ENCODE data around the gene PLEKHG3.
"Not testable (repeated sequence)": the region's sequence is repeated elsewhere in the genome, so short reads cannot be mapped to it uniquely, and the experiment has no call there.

Gene PLEKHG3

DNA sequence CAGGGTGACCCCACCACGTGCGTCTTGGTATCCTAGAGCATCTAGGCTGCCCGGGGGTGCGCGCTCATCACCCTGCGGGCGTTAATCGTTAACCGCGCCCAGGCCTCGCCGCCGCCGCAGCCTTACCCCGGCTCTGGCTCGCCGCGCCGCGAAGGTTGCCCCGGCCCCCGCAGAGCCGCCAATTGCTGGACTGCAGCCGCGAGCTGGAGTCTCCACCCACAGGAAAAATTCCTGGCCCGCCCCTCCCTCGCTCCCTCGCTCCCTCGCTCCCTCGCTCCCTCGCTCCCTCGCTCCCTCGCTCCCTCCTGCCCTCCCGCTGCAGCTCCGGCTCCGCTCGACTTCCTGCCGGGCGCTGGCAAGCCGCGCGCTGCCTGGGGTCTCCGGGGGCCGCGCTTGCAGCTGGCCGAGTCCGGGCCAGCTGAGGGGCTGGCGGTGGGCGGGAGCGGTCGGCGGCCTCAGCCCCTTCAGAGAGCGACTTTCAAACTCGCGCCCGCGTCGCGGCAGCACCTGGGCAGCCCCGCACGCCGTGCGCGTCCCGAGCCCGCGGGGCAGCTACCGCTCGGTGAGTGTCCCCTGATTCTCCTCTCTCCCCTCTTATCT is at the start of gene PLEKHG3:
TSS of gene PLEKHG3 (plus strand) at position 282 of the 600 bp plus-strand sequence. CDS start 23,208 bp downstream, outside the sequence.
- DNase-seq (ENCODE audit: low read depth) = no peak

DNA sequence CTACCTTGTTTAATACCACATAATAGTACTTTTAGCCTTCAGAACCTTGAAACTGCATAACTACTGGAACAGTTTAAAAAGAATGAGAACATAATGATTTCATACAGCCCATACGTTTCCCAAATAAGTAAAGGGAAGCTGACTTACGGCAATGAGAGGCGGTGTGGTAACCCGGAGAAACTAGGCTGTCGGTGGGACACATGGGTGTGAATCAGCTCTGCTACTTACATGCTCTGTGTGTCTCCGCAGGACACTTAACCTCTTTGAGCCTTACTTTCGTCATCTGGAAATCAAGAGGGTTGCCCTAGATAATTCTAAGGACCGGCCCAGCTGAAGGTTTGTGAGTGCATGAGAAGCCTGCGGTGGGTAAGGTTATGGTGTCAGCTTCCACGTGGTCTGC is 49.3 kb upstream of the PLEKHG3 start:
- DNase-seq (ENCODE audit: low read depth) = no peak

DNA sequence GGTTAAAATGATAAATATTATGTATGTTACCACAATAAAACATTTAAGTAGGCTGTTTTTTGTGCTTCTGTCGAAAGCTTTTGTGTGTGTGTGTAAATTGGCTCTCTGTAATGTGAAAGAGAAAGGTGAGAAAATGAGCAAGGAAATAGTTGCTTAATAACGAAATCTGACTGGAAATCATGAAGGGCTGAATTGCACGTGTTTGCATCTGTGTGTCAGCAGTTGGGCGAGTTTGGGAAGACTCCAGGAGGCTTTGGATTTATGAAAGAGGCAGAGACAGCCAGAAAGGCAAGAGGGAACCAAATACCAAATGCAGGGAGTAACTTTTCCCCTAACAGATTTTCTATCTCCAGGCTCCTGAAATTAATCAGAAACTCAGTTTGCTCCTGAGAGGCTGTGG is 47.2 kb upstream of the PLEKHG3 start:
- DNase-seq (ENCODE audit: low read depth) = no peak

DNA sequence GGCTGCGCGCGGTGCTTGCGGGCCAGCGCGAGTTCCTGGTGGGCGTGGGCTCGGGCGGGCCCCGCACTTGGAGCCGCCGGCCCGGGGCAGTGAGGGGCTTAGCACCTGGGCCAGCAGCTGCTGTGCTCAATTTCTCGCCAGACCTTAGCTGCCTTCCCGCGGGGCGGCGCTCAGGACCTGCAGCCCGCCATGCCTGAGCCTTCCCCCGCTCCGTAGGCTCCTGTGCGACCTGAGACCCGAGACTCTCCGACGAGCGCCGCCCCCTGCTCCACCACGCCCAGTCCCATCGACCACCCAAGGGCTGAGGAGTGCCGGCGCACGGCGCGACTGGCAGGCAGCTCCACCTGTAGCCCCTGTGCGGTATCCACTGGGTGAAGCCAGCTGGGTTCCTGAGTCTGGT is 46.0 kb upstream of the PLEKHG3 start:
- no peak for DNase-seq (ENCODE audit: low read depth)

DNA sequence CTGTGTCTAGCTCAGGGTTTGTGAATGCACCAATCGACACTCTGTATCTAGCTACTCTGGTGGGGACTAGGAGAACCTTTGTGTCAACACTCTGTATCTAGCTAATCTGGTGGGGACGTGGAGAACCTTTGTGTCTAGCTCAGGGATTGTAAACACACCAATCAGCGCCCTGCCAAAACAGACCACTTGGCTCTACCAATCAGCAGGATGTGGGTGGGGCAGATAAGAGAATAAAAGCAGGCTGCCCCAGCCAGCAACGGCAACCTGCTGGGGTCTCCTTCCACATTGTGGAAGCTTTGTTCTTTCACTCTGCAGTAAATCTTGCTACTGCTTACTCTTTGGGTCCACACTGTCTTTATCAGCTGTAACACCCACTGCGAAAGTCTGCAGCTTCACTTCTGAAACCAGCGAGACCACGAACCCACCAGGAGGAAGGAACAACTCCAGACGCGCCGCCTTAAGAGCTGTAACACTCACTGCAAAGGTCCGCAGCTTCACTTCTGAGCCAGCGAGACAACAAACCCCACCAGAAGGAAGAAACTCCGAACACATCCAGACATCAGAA is 45.4 kb upstream of the PLEKHG3 start:
- not testable (repeated sequence) for DNase-seq (ENCODE audit: low read depth)

DNA sequence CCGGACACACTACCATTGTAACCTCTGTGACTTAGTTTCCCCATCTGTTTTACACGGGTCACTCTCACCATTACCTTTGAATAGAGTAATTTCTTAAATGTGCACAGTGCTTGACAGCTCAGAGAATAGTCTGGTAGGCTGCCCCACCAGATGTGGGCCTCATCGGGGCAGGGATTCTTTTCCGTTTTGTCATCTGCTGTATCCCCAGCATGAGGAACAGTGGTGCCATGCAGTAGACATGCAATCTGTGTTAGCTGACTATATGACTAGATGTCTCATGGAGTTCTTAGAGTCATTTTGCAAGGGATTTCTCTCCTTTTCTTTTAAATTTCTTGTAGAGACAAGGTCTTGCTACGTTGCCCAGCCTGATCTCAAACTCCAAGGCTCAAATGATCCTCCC is 44.9 kb upstream of the PLEKHG3 start:
- DNase-seq (ENCODE audit: low read depth) = no peak

DNA sequence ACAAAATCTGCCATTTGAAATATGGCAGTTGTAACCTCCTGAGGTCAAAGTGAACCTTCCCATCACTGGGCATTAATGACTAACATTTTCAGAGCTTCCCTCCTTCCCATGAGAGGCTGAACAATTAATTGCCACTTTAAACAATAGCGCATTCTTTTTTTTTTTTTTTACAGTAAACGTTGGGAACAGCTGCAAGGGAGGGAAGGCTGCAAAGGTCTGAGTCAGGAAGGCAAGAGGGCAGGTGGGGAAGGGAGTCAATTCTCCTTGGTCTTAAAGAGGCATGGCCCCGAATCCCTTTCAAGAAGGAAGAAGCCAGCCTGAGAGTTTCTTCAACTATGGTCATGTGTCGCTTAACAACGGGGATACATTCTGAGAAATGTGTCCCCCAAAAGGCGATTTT is 41.0 kb upstream of the PLEKHG3 start:
- no peak for DNase-seq (ENCODE audit: low read depth)

DNA sequence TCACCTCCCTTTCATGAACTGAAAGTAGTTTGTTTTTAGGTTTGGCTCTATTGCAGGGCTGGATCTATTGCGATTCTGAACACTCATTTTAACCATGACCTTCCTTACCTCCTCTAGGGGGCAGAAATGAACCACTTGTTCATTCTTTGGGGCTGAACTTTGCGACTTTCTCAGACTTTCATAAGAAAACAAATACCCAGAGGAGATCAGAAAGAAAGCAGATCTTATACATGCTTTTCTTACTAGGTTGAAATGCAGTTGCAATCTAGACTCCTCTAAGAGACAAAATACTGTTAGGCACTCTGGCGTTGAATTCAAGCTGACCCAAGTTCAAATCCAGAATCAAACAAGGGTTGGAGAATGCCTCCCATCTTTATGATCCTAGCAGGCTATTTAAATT is 32.6 kb upstream of the PLEKHG3 start:
- DNase-seq (ENCODE audit: low read depth) = no peak

DNA sequence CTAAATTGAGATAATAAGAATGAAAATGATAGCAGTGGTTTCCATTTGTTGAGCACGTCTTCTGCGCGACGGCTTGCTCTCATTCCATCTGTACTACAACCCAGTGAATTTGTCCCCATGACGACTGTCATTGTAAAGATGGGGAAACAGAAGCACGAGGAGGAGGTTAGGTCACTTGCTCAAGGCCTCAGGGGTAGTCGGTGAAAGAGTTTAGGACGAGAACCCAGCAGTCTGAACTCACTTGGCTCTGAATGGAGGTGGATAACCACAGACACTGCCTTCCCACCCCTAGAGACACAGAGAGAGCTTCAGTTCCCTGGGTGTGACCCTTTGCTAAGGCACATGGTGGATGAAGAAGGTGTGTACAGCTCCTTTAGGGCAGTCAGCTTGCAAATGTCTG is 30.9 kb upstream of the PLEKHG3 start:
- DNase-seq (ENCODE audit: low read depth) = no peak

DNA sequence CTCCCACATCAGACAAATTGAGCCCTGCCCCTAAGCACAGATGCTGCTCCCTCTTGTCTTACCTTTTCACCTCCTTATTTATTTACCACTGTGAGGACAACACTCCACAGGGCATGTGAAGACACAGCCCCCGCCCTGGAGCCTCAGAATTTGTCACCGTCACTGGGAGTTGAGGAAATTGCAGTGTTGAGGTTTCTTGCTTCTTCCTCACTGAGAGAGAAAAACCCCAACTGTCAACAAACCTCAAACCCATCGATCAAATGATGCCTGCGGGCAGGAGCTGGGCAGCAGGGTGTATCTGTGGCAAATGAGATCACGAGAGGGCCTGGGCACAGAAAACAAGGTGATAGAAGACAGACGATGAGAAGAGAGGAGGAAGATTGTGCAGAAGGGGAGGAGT is 30.5 kb upstream of the PLEKHG3 start:
- no peak for DNase-seq (ENCODE audit: low read depth)

DNA sequence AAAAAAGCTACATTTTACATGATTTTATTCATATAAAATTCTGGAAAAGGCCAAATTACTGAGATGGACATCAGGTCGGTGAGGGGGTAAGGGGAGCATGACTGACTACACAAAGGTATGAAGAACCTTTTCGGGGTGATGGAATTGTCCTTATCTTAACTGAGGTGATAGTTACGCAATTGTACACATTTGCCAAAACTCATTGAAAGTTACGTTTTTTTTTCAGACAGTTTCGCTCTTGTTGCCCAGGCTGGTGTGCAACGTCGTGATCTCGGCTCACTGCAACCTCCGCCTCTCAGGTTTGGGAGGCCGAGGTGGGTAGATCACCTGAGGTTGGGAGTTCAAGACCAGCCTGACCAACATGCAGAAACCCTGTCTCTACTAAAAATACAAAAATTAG is 29.4 kb upstream of the PLEKHG3 start:
- no peak for DNase-seq (ENCODE audit: low read depth)

DNA sequence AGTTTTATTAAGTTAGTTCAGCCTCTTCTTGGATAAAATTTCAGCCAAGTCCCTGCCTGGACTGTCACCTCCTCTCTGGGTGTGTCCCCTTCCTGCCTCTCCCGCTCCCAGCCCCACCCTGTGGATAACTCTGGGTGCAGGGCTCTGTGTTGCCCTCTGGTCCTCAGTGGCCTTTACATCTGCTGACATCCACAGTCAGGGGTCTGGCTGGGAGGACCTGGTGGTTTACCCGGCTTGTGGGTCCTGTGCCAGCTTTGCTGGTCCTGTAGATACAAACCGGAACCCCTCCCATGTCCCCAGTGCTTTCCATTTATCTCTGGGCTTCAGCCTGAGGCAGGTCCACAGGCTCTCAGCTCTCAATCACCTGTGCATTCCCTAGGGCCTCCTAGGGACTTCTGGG is 28.9 kb upstream of the PLEKHG3 start:
- DNase-seq (ENCODE audit: low read depth) = no peak

DNA sequence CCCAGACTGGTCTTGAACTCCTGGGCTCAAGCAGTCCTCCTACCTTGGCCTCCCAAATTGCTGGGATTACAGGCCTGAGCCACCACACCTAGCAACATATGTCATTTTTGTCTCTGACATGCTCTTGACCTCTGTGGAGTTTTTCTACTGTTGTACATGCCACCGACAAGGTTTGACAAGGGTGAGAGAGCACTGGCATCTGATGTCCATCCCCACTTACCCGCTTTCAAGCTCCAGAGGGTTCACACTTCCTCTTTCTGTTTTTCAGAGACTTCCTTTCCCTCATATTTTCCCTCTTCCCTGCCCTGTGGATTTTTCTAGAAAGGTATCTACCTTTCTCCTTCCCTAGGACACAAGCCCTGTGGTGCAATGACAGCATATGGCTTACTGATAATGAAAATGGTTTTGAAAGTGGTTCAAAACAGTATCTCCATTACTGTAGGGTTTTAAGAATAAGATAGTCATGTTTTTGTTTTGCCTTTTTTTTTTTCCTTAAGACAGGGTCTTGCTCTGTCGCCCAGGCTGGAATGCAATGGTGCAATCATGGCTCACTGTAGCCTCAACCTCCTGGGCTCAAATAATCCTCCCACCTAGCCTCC is 27.7 kb upstream of the PLEKHG3 start:
- DNase-seq (ENCODE audit: low read depth) = no peak

DNA sequence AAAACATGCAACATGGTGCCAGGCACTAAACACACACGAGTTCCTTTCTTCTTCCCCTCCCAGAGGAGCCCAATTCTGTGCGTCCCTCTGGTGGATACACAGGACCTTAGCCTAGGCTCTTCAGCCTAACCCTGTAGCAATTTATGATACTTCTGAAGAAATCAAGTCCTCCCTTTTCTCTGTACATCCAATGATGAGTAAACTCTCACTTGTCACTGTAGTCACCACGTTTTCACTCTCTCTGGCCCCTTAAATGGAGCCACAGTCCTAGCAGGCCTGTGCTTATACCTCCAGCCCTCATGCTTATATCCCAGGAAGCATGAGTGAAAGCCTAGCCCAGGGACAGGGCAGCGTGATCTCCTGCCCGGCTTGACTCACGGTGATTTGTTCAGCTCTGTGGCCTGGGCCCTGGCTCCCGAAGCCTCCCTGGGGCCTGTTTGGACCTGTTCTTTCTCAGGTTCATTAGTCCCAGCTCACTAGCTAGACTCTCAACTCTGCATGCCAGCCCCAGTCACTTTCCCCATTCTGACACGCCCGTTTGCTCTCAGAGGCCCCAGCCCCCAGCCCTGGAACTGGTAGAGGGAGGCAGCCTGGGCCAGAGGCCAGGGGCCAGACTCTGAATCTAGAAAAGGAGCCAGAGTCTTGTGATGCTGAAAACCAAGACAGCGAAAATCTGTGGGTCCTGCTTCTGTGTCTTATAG is 24.1 kb upstream of the PLEKHG3 start:
- DNase-seq (ENCODE audit: low read depth) = no peak

DNA sequence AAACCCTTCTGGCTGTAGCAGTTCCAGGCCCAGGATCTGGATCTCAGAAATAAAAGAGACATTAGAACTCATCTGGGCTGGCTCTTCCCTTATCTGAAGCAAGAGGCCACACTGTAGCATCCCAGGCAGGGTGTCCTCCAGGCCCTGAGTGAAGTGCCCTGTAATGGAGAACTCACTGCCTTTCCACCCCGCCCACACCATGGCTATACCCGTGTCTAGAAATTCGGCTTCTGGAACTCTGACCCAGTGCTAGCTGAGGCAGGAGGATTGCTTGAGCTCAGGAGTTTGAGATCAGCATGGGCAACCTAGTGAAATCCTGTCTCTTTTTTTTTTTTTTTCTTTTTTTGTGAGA is 23.5 kb upstream of the PLEKHG3 start:
- DNase-seq (ENCODE audit: low read depth) = no peak

DNA sequence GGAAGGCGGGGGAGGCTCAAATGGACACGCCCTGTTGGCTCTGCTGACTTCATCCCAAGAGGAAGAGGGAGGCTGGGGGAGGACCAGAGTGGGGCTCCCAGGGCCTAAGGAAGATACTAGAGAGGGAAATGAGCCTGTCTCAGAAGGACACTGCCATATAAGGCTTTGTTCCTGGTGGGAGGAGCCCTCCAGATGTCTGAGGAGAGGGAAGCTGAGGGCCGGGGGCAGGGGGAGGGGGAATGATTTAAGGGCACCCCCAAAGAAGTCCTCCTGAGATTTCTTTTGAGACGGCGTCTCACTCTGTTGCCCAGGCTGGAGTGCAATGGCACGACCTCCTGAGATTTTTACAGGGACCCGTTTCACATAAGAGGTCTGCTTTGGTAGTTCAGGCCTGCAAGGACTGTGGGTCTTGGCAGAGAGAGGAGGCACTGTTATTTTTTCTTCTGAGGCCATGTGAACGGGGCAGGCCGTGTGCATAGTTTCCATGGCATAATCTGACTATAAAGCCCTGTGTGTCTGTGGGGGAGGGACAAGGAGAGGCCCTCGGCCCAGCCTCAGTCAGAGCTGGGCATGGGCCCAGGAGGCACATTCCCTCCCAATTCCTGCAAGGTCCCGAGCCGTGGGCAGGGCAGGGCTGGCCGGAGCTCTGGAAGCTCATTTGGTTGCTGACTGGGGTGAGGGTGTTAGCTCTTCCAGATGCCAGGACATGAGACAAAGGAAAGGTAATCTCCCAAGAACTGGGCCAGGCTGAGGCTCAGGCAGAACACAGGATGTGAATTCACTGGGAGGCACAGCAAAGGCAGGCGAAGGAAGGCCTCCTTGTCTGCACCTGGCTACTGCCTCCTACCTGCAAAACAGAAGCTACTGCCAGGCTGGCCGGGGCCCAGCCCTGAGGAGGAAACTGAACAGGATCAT is 22.2 kb upstream of the PLEKHG3 start:
- no peak for DNase-seq (ENCODE audit: low read depth)

DNA sequence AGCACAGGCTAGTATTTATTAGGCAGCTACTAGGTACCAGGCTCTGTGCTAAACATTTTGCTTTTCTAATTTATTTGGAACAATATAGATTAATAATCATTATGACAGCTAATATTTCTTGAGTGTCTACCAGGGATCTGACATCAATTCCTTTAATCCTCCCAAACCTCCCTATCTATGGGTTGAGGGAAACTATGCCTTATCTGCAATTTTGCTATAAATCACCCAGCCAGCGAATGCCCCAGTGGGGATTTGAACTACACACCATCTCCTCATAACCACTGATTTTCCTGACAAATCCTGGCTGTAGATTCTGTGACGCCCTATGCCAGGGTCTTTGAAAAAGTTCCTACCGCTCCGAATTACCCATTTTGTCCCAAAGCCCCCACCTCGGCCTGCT is 21.4 kb upstream of the PLEKHG3 start:
- DNase-seq (ENCODE audit: low read depth) = no peak

DNA sequence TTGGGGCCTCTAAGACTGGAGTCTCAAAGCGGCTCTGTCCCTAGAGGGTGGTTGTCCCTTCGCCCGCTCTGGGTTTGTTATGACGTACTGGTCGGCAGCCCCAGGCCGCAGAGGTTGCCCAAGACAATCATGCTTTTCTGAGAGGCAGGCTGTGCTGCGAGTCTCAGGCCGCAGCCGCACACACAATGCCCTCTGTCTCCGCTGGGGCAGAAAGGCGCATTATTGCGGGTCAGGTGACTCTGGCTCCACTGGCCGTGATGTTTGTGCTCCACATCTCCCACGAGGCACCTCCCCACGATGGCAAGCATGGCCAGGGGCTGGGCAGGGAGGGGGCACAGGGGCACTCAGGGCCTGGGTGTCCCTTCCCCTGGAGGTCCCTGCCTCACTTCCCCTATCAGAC is 21.0 kb upstream of the PLEKHG3 start:
- DNase-seq (ENCODE audit: low read depth) = no peak

DNA sequence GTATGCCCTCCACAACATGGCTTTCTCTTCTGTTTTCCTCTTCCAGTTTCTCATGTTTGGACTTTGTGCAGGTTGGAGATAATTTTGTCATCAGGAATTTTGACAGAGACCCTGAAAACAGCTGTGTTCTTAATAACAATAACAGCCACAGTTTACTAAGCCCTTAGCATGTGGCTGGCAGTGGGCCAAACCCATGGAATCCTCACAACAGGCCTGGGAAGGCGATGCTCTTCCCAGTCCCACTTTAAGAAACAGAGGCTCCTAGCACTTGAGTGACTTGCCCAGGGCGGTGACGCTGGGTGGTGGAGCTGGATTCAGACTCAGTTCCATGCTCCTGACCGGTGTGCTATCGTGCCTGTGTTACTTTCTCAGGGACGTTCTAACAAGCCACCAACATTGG is 20.1 kb upstream of the PLEKHG3 start:
- DNase-seq (ENCODE audit: low read depth) = no peak

DNA sequence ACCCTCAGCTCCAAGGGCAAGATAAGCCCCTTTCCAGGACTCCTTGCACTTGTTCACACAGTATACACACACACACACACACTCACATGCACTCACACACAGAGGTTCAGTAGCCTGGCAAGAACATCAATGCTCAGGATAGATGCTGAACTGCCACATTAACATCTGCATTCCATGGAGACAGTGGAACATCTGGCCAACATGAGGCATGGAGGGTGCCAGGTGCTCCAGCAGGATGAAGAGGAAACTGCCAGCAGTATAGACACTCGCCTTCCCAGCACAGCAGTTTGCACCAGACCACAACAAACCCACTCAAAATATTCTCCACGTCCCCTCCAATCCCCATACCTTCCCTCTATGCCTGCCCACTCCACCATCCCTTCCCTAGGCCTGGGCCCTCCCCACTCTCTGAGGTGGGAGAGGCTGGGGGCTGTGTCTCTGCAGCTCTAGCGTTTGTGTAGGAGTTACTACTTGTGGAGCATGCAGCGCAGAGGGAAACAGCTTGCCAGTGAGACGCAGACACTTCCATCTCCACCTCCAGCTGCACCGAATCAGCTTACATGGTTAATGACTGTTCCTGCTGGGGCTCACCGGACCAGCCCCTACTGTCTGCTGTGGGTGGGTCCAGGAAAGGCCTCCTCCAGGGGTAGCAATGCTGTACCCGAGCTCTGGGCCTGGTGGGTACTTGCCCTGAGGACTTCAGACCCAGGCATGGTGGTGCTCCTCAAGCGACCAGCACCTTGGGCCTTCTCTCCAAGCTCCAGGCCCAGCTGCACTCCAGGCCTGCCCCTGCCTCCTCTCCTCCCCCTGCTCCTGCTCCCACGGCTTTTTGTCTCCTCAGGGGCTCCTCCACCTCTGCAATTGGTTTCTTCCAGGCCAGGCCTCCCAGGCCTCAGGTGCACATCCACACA is 18.6 kb upstream of the PLEKHG3 start:
- no peak for DNase-seq (ENCODE audit: low read depth)

DNA sequence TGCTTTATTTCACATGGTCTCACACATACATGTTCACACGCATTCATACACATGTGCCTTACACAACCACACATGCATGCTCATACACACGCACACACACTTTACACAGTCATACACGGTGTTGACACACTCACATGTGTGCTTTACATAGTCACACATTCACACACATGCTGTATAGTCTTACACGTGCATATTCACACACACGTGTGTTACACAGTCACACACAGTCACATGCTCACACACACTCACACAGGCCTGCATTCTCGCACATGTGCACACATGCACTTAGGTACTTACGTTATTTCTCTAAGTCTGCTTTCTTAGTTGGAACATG is 18.0 kb upstream of the PLEKHG3 start:
- no peak for DNase-seq (ENCODE audit: low read depth)

DNA sequence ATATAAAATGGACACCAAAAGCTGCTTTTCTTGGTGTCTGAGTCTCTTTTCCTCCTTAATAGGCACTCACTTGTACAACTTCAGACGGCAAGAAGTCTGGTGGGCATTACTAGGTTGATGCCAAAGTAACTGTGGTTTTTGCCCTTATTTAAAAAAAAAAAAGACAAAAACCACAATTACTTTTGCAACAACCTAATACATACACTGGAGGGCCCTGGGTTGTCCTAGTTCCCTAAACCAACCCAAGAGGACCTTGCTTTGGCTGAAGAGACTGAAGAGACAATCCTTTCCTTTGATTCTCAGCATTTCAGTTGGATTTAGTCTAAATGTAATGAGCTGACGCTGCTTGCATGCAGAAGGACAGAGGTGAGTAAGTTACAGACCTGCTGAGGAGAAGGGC is 16.2 kb upstream of the PLEKHG3 start:
- no peak for DNase-seq (ENCODE audit: low read depth)
